Suprapubic skin (tissue), 4 donors: ENCODE measurements around the gene MKKS. TPM values are rescaled to one million over a fixed set of nuclear protein-coding genes. Genes with fewer than 3 reads are reported as not detected.

Experiments used
- DNase-seq, 2 donors: peaks; one replicate each; pipeline ENCODE4 v3.0.0-alpha.2; 2019; ENCODE audit warnings: low spot score in 2 of 2
- H3K27ac ChIP-seq: fragments of 200-600 bp; sonication (generic); one replicate; pipeline ENCODE4 v1.5.1; 2019
- H3K27me3 ChIP-seq: fragments of 200-600 bp; sonication (generic); one replicate; pipeline ENCODE4 v1.5.1; 2019
- H3K36me3 ChIP-seq: fragments of 200-600 bp; sonication (generic); one replicate; pipeline ENCODE4 v1.5.1; 2019
- H3K4me1 ChIP-seq: fragments of 200-600 bp; sonication (generic); one replicate; pipeline ENCODE4 v1.5.1; 2019
- H3K4me3 ChIP-seq: fragments of 200-600 bp; sonication (generic); one replicate; pipeline ENCODE4 v1.5.1; 2019; ENCODE audit warnings: mild to moderate bottlenecking
- H3K9me3 ChIP-seq: fragments of 200-600 bp; sonication (generic); one replicate; pipeline ENCODE4 v1.5.1; 2019
- CTCF ChIP-seq, 2 donors: fragments of 200-600 bp in 1 of 2; fragments of 450-650 bp in 1 of 2; sonication (generic) in 1 of 2; IDR thresholded peaks; one replicate each; pipeline ENCODE4 v1.5.1; 2016 to 2019; ENCODE audit warnings: antibody characterized with exemption in 2 of 2, mild to moderate bottlenecking in 1 of 2, moderate library complexity in 1 of 2
- EP300 ChIP-seq: sonication (generic); formaldehyde crosslinking; IDR thresholded peaks from one replicate; pipeline ENCODE4 v1.6.1; 2017; ENCODE audit warnings: antibody characterized with exemption
- POLR2A ChIP-seq, 2 donors: fragments of 450-650 bp; IDR thresholded peaks; one replicate each; pipeline ENCODE4 v1.6.1; 2017; ENCODE audit warnings: antibody characterized with exemption in 2 of 2, mild to moderate bottlenecking in 2 of 2, moderate library complexity in 2 of 2
- POLR2AphosphoS5 ChIP-seq, 3 donors: sonication (generic); formaldehyde crosslinking; IDR thresholded peaks; one replicate each; pipeline ENCODE4 v1.6.1; 2017; ENCODE audit warnings: antibody characterized with exemption in 3 of 3
- WGBS: methylation state at CpG from one replicate; pipeline ENCODE4 v1.1.5; 2018; 5-methylcytosine and 5-hydroxymethylcytosine counted together
- total RNA-seq, 4 donors: library from RNA; depleted of rRNA; stranded (reverse); fragments of >200 nt; gene quantifications; one replicate each; pipeline ENCODE4 v1.1.0, GENCODE V29; 2016

MKKS gene
- total RNA-seq, 4 donors from 2014 or later, result 8.7 to 11.2 (median 9.6) TPM

- DNase-seq, result no peak
- 71% methylated on average over 3 of the region's 3 CpGs for WGBS
- Histone ChIP-seq H3K36me3 (no peaks in the 10 kb centered on the region), H3K9me3 (no peaks in the 10 kb centered on the region), H3K27me3 (no peaks in the 10 kb centered on the region), H3K4me3 (no peak overlapping the region), H3K27ac (no peak overlapping the region), H3K4me1 (peaks cover 5% of the 10 kb centered on the region)
- TF ChIP-seq POLR2A (IDR thresholded peaks at IDR 0.05) (no peak), CTCF (IDR thresholded peaks at IDR 0.05) (no peak), EP300 (no peak), POLR2AphosphoS5 (IDR thresholded peaks at IDR 0.05) (no peak)
These were observed 42.3 kb upstream of the MKKS start for GRCh38 chr20:10476319-10476724.

GRCh38 chr20:10475225-10475624 lies 41.2 kb upstream of the MKKS start:
- peaks cover 5% of the 10 kb centered on the region for H3K4me1 ChIP-seq
- 52% methylated on average over 2 of the region's 2 CpGs for WGBS
- H3K4me3 ChIP-seq, result no peak overlapping the region
- no peak overlapping the region for H3K27ac ChIP-seq
- DNase-seq, result no peak
- no peaks in the 10 kb centered on the region for H3K27me3 ChIP-seq
- no peaks in the 10 kb centered on the region for H3K9me3 ChIP-seq
- H3K36me3 ChIP-seq, result no peaks in the 10 kb centered on the region
- TF ChIP-seq POLR2AphosphoS5 (IDR thresholded peaks at IDR 0.05) (no peak), POLR2A (IDR thresholded peaks at IDR 0.05) (no peak), EP300 (no peak), CTCF (IDR thresholded peaks at IDR 0.05) (no peak)

- WGBS, result 68% methylated on average over 11 of the region's 11 CpGs
- TF ChIP-seq EP300 (no peak), POLR2A (IDR thresholded peaks at IDR 0.05) (no peak), POLR2AphosphoS5 (IDR thresholded peaks at IDR 0.05) (no peak), CTCF (IDR thresholded peaks at IDR 0.05) (no peak)
- H3K4me3 ChIP-seq, result no peak overlapping the region
- H3K27me3 ChIP-seq, result no peaks in the 10 kb centered on the region
- no peaks in the 10 kb centered on the region for H3K9me3 ChIP-seq
- no peak overlapping the region for H3K27ac ChIP-seq
- peaks cover 10% of the 10 kb centered on the region for H3K4me1 ChIP-seq
- no peak for DNase-seq
- no peaks in the 10 kb centered on the region for H3K36me3 ChIP-seq
These were observed 40.7 kb upstream of the MKKS start for GRCh38 chr20:10474606-10475184.

GRCh38 chr20:10472871-10473270 lies 38.8 kb upstream of the MKKS start:
- no peak overlapping the region for H3K27ac ChIP-seq
- H3K4me1 ChIP-seq, result peaks cover 23% of the 10 kb centered on the region
- WGBS, result 57% methylated on average over 2 of the region's 2 CpGs
- no peak overlapping the region for H3K4me3 ChIP-seq
- no peaks in the 10 kb centered on the region for H3K36me3 ChIP-seq
- H3K9me3 ChIP-seq, result no peaks in the 10 kb centered on the region
- no peak for DNase-seq
- H3K27me3 ChIP-seq, result no peaks in the 10 kb centered on the region
- TF ChIP-seq POLR2AphosphoS5 (IDR thresholded peaks at IDR 0.05), result no peak
- no peak for TF ChIP-seq POLR2A (IDR thresholded peaks at IDR 0.05)
- TF ChIP-seq CTCF (IDR thresholded peaks at IDR 0.05), result no peak
- TF ChIP-seq EP300, result no peak

- H3K9me3 ChIP-seq, result no peaks in the 10 kb centered on the region
- TF ChIP-seq POLR2AphosphoS5 (IDR thresholded peaks at IDR 0.05) (no peak), CTCF (IDR thresholded peaks at IDR 0.05) (no peak), POLR2A (IDR thresholded peaks at IDR 0.05) (no peak), EP300 (no peak)
- H3K4me3 ChIP-seq, result no peak overlapping the region
- no peaks in the 10 kb centered on the region for H3K36me3 ChIP-seq
- H3K4me1 ChIP-seq, result peaks cover 34% of the 10 kb centered on the region
- 93% methylated on average over 6 of the region's 6 CpGs for WGBS
- no peak overlapping the region for H3K27ac ChIP-seq
- H3K27me3 ChIP-seq, result no peaks in the 10 kb centered on the region
- no peak for DNase-seq
These were observed 36.3 kb upstream of the MKKS start for GRCh38 chr20:10470276-10470675.
